Peyer's patch (tissue), 4 donors: ENCODE measurements around the gene FCER2.

ENCODE experiments used
- POLR2A ChIP-seq, 2 donors: fragments of 450-650 bp; IDR thresholded peaks; one replicate each; pipeline ENCODE4 v1.5.1; 2017; ENCODE audit warnings: antibody characterized with exemption in 2 of 2, mild to moderate bottlenecking in 2 of 2, moderate library complexity in 2 of 2
- TF ChIP-seq, protein P1 (sequence below), 6 experiments: fragments of 450-650 bp in 4 of 6; fragments of 200-600 bp in 2 of 6; sonication (generic) in 1 of 6; IDR thresholded peaks; one replicate each; pipeline ENCODE4 v1.5.1; 2017 to 2019; ENCODE audit warnings: antibody characterized with exemption in 6 of 6, mild to moderate bottlenecking in 3 of 6, moderate library complexity in 1 of 6

DNA sequence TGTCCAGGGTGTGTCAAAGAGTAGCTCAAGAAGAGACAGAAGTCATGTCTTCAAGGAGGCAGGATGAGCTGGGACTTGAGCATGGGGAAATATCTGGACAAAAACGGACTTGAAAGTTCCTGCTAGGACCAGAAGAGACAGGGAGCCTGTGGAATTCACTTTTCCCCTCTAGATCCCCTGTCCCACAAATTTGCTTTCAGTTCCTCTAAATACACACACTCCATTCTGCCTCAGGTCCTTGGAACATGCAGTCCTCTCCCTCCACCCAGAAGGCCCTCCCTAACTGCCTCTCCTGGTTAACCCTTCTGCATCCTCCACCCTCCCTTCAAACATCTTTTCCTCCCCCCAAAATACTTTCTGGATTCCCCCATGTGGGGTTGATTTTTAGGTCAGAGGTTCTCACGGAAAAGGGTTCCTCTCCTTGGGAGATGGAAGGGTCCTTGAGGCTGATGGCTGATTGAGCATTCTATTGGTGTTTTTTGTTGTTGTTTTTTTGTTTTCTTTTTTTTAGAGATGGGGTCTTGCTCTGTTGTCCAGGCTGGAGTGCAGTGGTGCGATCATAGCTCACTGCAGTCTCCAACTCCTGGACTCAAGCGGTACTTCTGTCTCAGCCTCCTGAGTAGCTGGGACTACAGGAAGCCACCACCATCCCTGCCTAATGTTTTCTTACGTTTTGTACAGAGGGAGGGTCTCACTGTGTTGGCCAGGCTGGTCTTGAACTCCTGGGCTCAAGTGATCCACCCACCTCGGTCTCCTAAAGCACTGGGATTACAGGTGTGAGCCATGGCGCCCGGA, 40.0 kb downstream of the FCER2 start:
- TF ChIP-seq, protein P1, sequence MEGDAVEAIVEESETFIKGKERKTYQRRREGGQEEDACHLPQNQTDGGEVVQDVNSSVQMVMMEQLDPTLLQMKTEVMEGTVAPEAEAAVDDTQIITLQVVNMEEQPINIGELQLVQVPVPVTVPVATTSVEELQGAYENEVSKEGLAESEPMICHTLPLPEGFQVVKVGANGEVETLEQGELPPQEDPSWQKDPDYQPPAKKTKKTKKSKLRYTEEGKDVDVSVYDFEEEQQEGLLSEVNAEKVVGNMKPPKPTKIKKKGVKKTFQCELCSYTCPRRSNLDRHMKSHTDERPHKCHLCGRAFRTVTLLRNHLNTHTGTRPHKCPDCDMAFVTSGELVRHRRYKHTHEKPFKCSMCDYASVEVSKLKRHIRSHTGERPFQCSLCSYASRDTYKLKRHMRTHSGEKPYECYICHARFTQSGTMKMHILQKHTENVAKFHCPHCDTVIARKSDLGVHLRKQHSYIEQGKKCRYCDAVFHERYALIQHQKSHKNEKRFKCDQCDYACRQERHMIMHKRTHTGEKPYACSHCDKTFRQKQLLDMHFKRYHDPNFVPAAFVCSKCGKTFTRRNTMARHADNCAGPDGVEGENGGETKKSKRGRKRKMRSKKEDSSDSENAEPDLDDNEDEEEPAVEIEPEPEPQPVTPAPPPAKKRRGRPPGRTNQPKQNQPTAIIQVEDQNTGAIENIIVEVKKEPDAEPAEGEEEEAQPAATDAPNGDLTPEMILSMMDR (IDR thresholded peaks at IDR 0.05), result no peak
- TF ChIP-seq POLR2A (IDR thresholded peaks at IDR 0.05), result no peak
